Measurements from ENCODE around the gene CTRL. TPM values are rescaled to one million over a fixed set of nuclear protein-coding genes. Genes with fewer than 3 reads are reported as not detected.
"Not testable (repeated sequence)": the region's sequence is repeated elsewhere in the genome, so short reads cannot be mapped to it uniquely, and the experiment has no call there.

Gene CTRL
- total and polyA plus RNA-seq, 5 donors, result 0.37 to 0.94 (median 0.54) TPM; not detected in 1

DNA sequence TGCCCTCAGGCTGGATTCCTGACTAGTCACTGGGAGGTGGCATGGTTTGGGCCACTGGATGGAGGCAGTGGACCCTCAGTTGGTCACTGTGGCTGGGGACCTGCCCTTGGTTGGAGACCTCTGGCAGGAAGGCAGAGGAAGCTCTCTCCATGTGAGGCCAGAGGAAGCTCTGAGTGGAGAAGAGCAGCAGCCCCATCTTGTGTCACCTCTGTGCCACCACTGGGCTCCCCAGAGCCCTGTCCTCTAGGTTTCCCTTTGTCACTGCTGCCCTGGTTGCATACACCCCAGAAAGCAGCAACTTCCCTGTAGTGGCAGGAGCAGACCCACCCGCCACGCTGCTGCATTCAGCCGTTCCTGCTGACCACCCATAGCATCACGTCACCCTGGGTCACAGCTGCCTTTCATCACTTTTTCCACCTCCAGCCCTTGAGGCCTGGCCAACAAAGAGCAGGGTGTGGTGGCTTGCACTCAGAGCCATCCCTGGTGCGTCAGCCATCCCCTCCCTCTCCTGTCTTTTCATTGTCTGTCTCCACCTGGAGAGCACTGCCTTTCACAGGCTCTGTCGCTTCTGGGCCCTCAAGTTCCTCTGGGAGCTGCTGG, 11.9 kb downstream of the CTRL start:
- ATAC-seq (peak in 1 of 2 donors; percentile 64), DNase-seq (peak in 1 of 3 donors; percentile 49)
- intact Hi-C loops (cut with DNase I), result loop anchor here in 1 of 4 donors (5.0 kb wide), 1 partner anchor 87 kb away; no protein-coding TSS in a partner anchor
- 72% methylated on average over 6 of the region's 6 CpGs for WGBS
- Histone ChIP-seq H3K4me1 (ENCODE audit: control insufficient read depth, insufficient read depth, low read length) (peaks cover 14% of the 10 kb centered on the region), H3K9me3 (ENCODE audit: control insufficient read depth, low read length) (no peaks in the 10 kb centered on the region), H3K4me3 (ENCODE audit: low read length) (no peak overlapping the region), H3K27me3 (ENCODE audit: control insufficient read depth, insufficient read depth) (no peaks in the 10 kb centered on the region), H3K27ac (ENCODE audit: low read length) (peak overlapping the region; percentile 7)

DNA sequence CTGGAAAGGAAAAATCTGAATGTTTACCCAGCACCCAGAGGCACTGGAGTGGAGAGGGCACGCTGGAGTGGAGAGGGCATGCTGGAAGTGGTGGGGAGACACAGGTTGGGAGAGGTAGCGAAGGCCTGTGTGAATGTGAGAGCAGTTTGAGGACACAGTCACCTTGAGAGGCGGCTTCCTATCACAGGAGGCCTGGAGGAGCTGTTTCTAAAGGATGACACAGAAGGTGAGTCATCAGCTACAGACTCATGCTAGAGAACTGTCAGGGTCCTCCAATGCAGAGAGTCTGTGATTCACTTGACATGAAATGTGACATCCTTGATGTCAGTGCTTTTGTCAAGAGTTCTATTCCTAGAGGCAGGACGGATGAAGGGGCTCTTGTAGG, 13.8 kb downstream of the CTRL start:
- 68% methylated on average over 4 of the region's 4 CpGs for WGBS
- no peaks in the 10 kb centered on the region for H3K27me3 ChIP-seq (ENCODE audit: control insufficient read depth, insufficient read depth)
- DNase-seq, result no peak
- peak; percentile 32 to 76 for ATAC-seq
- peaks cover 9% of the 10 kb centered on the region for H3K4me1 ChIP-seq (ENCODE audit: control insufficient read depth, insufficient read depth, low read length)
- intact Hi-C loops (cut with DNase I), result loop anchor here in 1 of 4 donors (5.0 kb wide), 1 partner anchor 86 kb away; no protein-coding TSS in a partner anchor
- peak overlapping the region; percentile 89 for H3K27ac ChIP-seq (ENCODE audit: low read length)
- no peaks in the 10 kb centered on the region for H3K9me3 ChIP-seq (ENCODE audit: control insufficient read depth, low read length)
- no peak overlapping the region for H3K4me3 ChIP-seq (ENCODE audit: low read length)

DNA sequence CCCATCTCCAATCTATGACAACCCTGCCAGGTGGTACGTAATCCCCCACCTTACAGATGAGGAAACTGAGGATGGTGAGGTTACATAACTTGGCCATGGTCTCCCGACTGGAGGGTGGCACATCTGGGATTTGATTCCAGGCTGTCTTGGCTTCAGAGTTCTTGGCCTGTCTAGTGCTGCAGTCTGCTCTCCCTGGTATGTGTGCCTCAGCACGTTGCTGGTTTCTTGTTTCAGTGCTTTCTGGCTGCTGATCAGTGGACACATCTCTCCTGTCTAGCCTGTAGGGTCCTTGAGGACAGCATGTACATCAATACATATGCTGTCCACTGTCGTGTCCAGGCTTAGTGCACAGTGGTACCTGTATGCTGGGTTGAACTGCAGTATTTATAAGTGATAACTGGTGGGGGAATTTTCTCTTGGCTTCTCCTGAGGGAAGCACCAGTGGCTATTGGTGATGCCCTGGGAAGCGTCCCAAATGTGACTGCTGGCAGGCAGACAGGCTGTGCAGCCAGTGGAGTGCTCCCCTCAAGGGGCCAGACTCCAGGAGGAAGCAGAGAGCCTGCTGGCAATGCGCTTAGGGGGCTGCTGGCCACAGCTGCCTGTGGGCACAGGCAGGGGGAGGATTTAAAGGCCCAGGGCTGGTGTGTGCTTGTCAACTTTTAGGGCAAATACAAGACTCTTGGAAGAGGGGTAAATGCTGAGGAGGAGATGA, 14.4 kb downstream of the CTRL start:
- ATAC-seq (peak; percentile 61 to 76), DNase-seq (peak; percentile 68 to 90 (median 86))
- Histone ChIP-seq H3K27me3 (ENCODE audit: control insufficient read depth, insufficient read depth) (no peaks in the 10 kb centered on the region), H3K27ac (ENCODE audit: low read length) (peak overlapping the region; percentile 82), H3K4me3 (ENCODE audit: low read length) (no peak overlapping the region), H3K9me3 (ENCODE audit: control insufficient read depth, low read length) (no peaks in the 10 kb centered on the region), H3K4me1 (ENCODE audit: control insufficient read depth, insufficient read depth, low read length) (peaks cover 9% of the 10 kb centered on the region)
- 39% methylated on average over 6 of the region's 6 CpGs for WGBS
- intact Hi-C loops (cut with DNase I), result loop anchor here in 1 of 4 donors (5.0 kb wide), 1 partner anchor 85 kb away; no protein-coding TSS in a partner anchor

DNA sequence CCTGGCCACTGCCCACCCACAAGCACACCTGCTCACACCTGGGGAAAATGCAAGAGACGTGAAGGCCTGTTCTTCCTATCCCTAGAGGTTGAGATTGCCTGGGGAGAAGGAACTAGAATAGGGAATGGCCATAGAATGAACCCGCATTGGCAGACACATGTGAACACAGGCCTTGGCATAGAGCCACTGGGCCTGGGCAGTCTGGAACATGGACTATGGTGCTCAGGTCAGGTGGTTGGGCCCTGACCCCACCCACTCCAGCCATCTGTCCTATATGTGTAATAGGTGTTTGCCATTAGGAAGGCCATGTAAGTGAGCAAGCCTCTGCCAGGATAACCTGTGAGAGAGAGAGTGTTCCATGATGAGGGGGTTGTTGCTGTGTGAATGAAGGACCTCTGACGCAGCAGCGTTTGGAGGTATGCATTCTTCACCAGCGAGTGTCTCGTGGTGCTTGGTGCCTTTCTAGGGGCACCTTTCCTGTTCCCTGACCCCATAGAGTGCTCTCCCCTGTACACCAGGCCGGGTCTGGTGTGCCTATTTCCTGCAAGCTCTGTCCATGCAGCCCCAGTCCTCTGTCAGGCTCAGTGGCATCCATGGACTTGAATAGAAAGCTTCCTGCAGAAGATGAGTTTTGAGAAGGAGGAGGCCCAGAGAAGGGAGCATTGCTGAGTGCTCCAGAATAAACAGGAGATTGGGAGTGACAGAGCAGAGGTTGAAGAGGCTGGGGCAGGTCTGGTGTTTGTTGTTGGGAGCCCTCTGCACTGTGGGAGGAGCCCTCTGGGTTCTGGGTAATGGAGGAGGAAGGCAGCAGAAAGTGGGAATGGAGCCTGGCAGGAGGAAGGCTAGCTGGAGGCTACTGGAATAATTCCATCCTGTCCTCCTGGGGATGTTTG, 15.6 kb downstream of the CTRL start:
- ATAC-seq, result no peak

DNA sequence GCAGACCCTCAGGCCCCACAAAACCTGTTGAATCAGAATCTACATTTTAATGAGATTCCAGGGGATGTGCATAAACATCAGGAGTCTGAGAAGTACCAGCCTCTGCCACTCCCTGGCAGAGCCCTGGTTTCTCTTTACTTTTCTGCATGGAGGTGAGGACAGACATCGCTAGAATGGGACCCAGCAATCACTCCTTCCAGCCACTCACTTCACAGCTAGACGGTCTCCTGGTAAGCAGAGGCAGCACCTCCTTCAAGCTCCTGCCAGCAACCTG, 16.2 kb downstream of the CTRL start:
- H3K27ac ChIP-seq (ENCODE audit: low read length); H3K4me1 ChIP-seq (ENCODE audit: control insufficient read depth, insufficient read depth, low read length); ATAC-seq; DNase-seq; H3K27me3 ChIP-seq (ENCODE audit: control insufficient read depth, insufficient read depth); H3K9me3 ChIP-seq (ENCODE audit: control insufficient read depth, low read length); H3K4me3 ChIP-seq (ENCODE audit: low read length): not testable (repeated sequence)
- intact Hi-C loops (cut with DNase I), result loop anchor here in 1 of 4 donors (5.0 kb wide), 1 partner anchor 83 kb away; no protein-coding TSS in a partner anchor
- WGBS, result 63% methylated on average over 2 of the region's 2 CpGs

More for the DNA sequence above, 15.6 kb downstream of the CTRL start:
- WGBS, result 79% methylated on average over 7 of the region's 7 CpGs
- Histone ChIP-seq H3K27me3 (ENCODE audit: control insufficient read depth, insufficient read depth) (no peaks in the 10 kb centered on the region), H3K4me3 (ENCODE audit: low read length) (no peak overlapping the region), H3K9me3 (ENCODE audit: control insufficient read depth, low read length) (no peaks in the 10 kb centered on the region), H3K4me1 (ENCODE audit: control insufficient read depth, insufficient read depth, low read length) (peaks cover 9% of the 10 kb centered on the region), H3K27ac (ENCODE audit: low read length) (no peak overlapping the region)
- intact Hi-C loops (cut with DNase I), result loop anchor here in 1 of 4 donors (5.0 kb wide), 1 partner anchor 84 kb away; no protein-coding TSS in a partner anchor
- no peak for DNase-seq

DNA sequence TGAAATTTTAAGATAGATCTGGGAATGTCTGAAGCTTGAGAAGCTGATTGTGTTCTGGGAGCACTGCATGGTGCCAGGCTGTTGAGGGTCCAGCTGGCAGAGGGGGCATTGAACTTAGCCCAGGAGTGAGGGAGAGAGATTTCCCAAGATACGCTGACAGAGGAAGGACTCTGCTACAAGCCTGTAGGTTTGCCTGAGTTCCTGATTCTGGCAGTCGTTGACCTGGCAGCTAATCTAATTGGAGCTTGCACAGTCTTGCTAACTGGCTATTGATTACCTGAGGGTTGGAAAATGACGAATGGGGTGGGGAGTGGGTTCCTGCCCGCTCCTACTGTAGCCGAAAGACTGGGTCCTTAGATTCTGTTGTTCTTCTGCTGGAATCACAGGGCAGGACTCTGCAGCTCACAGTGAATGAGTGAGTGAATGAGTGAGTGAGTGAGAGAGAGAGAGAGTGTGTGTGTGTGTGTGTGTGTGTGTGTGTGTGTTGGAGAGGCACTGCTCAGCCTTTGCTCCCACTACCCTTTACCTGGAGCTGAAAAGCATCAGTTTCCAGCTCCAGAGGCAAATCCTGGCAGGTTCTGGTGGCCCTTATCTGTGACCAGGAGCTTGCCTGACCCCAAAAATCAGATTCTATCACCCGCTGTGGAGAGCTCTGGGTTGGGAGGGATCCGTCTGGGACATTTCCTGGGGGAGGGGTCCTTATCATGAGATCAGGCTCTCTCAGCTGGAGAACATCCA, 16.7 kb downstream of the CTRL start:
- Histone ChIP-seq H3K4me3 (ENCODE audit: low read length) (no peak overlapping the region), H3K27ac (ENCODE audit: low read length) (no peak overlapping the region), H3K9me3 (ENCODE audit: control insufficient read depth, low read length) (no peaks in the 10 kb centered on the region), H3K4me1 (ENCODE audit: control insufficient read depth, insufficient read depth, low read length) (peaks cover 9% of the 10 kb centered on the region), H3K27me3 (ENCODE audit: control insufficient read depth, insufficient read depth) (no peaks in the 10 kb centered on the region)
- intact Hi-C loops (cut with DNase I), result loop anchor here in 1 of 4 donors (5.0 kb wide), 1 partner anchor 83 kb away; no protein-coding TSS in a partner anchor
- 74% methylated on average over 7 of the region's 7 CpGs for WGBS
- DNase-seq, result no peak
- ATAC-seq, result no peak

DNA sequence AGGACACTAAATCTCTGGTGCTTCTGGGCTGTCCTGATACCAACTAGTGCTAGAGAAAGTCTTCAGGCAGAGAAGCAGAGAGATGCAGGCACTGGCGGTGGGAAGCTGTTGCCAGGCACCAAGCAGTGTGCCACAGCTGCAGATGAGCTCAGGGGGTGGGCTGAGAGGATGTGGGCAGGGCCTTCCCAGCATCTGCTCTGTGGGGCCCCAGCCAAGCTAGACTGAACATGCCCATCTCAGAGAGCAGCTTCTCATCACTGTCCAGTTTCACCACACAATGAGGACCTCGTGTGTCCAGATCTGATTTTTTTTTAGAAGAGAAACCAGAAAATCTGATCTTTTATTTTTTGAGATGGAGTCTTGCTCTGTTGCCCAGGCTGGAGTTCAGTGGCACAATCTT, 21.5 kb downstream of the CTRL start:
- Histone ChIP-seq H3K4me1 (ENCODE audit: control insufficient read depth, insufficient read depth, low read length) (no peaks in the 10 kb centered on the region), H3K27me3 (ENCODE audit: control insufficient read depth, insufficient read depth) (no peaks in the 10 kb centered on the region), H3K4me3 (ENCODE audit: low read length) (no peak overlapping the region), H3K27ac (ENCODE audit: low read length) (no peak overlapping the region), H3K9me3 (ENCODE audit: control insufficient read depth, low read length) (no peaks in the 10 kb centered on the region)
- no peak for DNase-seq
- ATAC-seq, result no peak
- intact Hi-C loops (cut with DNase I), result no loop called here
- WGBS, result 66% methylated on average over 2 of the region's 2 CpGs

DNA sequence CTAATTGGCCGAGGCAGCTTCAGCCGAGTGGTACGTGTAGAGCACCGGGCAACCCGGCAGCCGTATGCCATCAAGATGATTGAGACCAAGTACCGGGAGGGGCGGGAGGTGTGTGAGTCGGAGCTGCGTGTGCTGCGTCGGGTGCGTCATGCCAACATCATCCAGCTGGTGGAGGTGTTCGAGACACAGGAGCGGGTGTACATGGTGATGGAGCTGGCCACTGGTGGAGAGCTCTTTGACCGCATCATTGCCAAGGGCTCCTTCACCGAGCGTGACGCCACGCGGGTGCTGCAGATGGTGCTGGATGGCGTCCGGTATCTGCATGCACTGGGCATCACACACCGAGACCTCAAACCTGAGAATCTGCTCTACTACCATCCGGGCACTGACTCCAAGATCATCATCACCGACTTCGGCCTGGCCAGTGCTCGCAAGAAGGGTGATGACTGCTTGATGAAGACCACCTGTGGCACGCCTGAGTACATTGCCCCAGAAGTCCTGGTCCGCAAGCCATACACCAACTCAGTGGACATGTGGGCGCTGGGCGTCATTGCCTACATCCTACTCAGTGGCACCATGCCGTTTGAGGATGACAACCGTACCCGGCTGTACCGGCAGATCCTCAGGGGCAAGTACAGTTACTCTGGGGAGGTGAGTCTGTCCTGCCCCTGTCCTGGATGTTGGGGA, 22.5 kb downstream of the CTRL start:
- H3K27me3 ChIP-seq (ENCODE audit: control insufficient read depth, insufficient read depth), result no peaks in the 10 kb centered on the region
- intact Hi-C loops (cut with DNase I), result no loop called here
- peak in 1 of 2 donors; percentile 26 for ATAC-seq
- DNase-seq, result no peak
- 94% methylated on average over 36 of the region's 36 CpGs for WGBS
- H3K4me1 ChIP-seq (ENCODE audit: control insufficient read depth, insufficient read depth, low read length), result no peaks in the 10 kb centered on the region
- H3K27ac ChIP-seq (ENCODE audit: low read length), result no peak overlapping the region
- H3K4me3 ChIP-seq (ENCODE audit: low read length), result no peak overlapping the region
- no peaks in the 10 kb centered on the region for H3K9me3 ChIP-seq (ENCODE audit: control insufficient read depth, low read length)

DNA sequence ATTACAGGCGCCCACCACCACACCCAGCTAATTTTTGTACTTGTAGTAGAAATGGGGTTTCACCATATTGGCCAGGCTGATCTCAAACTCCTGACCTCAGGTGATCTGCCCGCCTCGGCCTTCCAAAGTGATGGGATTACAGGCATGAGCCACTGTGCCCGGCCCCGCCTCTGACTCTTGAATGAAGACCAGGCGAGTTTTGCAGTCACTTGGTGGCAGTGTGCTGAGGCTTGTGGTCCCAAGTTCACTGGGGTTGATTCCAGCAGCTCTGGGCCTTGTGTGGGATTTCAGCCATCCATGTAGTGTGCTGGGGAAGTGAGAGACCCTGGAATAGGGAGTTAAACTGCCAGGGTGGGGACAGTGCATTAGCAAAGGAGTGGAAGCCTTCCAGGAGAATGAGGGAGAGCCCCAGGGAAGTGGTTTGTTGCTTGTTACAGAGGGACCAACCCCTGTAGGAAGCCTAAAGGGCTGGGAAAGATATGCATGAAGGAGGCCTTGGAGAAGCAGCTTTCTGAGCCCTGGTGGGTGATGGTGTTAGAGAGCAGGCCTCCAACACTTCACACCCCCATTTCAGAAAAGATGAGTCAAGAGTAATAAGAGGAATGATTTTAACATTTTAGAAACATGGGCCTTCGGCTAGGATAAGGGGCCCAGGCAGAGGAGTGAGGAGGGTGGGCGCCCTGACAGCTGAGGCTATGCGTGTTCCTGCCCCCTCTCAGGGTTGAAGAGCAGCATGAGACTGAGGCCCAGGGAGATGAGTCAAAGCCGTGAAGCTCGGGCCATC, 24.1 kb downstream of the CTRL start:
- ATAC-seq (no peak), DNase-seq (no peak)
- no peaks in the 10 kb centered on the region for H3K27me3 ChIP-seq (ENCODE audit: control insufficient read depth, insufficient read depth)
- H3K4me3 ChIP-seq (ENCODE audit: low read length), result no peak overlapping the region
- H3K27ac ChIP-seq (ENCODE audit: low read length), result no peak overlapping the region
- H3K4me1 ChIP-seq (ENCODE audit: control insufficient read depth, insufficient read depth, low read length), result no peaks in the 10 kb centered on the region
- intact Hi-C loops (cut with DNase I), result no loop called here
- 87% methylated on average over 11 of the region's 11 CpGs for WGBS
- H3K9me3 ChIP-seq (ENCODE audit: control insufficient read depth, low read length), result no peaks in the 10 kb centered on the region

Data from right cardiac atrium (tissue), 5 donors.